Brain microvascular endothelial cell (primary cell): Measurements from ENCODE around the gene HIVEP3.

Experiments used
- DNase-seq: peaks from one replicate; pipeline ENCODE4 v3.0.0-alpha.2; 2020
- H3K27ac ChIP-seq: fragments of 250-450 bp; sonication (Bioruptor Pico); 2 replicates; pipeline ENCODE4 v1.5.1; 2020; ENCODE audit warnings: mild to moderate bottlenecking, moderate library complexity
- H3K27me3 ChIP-seq: fragments of 250-450 bp; sonication (Bioruptor Pico); replicated peaks from 2 replicates; pipeline ENCODE4 v1.5.1; 2020; ENCODE audit warnings: mild to moderate bottlenecking
- H3K36me3 ChIP-seq: fragments of 250-450 bp; sonication (Bioruptor Pico); replicated peaks from 2 replicates; pipeline ENCODE4 v1.5.1; 2020; ENCODE audit warnings: mild to moderate bottlenecking
- H3K4me3 ChIP-seq: 2 replicates; pipeline ENCODE4 v1.5.1; 2011; ENCODE audit warnings: low read depth, mild to moderate bottlenecking, control low read depth, low read length, moderate library complexity
- in situ Hi-C: cut with HindIII; loops from 2 replicates; pipeline ENCODE4 v1.10.0; 2017; ENCODE audit warnings: low sequenced_read_pairs, low pct_ligation_motif_present
- TF ChIP-seq, protein P1 (sequence below): IDR thresholded peaks from 2 replicates; pipeline ENCODE4 v1.5.1; 2011; ENCODE audit warnings: low read depth, mild to moderate bottlenecking, moderate library complexity, low read length, control low read depth, inconsistent platforms; ENCODE audit errors: missing control alignments

The HIVEP3 gene

DNA sequence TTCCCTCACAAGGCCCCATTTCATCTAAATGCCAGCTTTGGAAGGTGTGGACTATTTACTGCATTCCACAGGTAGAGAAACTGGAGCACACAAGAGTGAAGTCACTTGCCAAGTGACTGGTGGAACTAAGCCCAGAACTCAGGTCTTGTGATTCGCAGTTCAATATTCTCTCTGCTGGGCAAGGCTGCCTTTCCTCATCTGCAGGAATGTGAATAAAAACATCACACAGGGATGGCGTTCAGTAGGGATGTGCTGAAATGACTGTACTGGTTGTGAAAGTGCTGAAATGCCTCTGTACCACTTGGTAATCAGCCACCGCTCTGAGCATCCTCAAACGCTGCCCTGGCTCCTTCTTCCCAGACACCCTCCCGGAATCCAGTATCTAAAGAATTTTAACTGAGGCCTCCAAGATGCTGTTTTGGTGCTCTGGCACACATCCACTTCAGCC is 145.6 kb downstream of the HIVEP3 start:
- Histone ChIP-seq H3K27me3 (no peaks in the 10 kb centered on the region), H3K27ac (no peak overlapping the region), H3K4me3 (no peak overlapping the region), H3K36me3 (no peaks in the 10 kb centered on the region)
- in situ Hi-C loops, result no loop called here
- TF ChIP-seq, protein P1, sequence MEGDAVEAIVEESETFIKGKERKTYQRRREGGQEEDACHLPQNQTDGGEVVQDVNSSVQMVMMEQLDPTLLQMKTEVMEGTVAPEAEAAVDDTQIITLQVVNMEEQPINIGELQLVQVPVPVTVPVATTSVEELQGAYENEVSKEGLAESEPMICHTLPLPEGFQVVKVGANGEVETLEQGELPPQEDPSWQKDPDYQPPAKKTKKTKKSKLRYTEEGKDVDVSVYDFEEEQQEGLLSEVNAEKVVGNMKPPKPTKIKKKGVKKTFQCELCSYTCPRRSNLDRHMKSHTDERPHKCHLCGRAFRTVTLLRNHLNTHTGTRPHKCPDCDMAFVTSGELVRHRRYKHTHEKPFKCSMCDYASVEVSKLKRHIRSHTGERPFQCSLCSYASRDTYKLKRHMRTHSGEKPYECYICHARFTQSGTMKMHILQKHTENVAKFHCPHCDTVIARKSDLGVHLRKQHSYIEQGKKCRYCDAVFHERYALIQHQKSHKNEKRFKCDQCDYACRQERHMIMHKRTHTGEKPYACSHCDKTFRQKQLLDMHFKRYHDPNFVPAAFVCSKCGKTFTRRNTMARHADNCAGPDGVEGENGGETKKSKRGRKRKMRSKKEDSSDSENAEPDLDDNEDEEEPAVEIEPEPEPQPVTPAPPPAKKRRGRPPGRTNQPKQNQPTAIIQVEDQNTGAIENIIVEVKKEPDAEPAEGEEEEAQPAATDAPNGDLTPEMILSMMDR, result no peak
- DNase-seq, result peak; percentile 50

DNA sequence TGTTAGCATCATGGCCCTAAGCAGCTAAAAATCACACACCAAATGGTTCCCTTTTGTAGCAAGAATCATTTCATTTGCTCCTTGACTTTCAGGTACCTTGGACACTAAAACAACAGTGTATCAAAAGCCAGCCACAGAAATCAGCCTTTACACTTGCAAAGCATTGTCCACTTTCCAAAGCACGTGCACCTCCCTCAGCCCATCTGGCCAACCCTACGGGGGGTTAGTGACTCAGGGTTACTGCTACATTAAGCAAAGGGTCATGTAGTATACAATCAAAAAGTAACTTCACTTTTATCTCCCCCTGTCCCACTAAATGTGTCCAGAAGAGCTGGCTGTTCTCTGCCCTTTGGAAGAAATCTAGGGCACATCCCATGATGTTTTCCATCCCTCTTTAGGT is 149.7 kb downstream of the HIVEP3 start:
- Histone ChIP-seq H3K36me3 (no peaks in the 10 kb centered on the region), H3K27me3 (no peaks in the 10 kb centered on the region), H3K27ac (no peak overlapping the region), H3K4me3 (no peak overlapping the region)
- DNase-seq, result no peak
- in situ Hi-C loops, result no loop called here
- TF ChIP-seq, protein P1, result no peak

DNA sequence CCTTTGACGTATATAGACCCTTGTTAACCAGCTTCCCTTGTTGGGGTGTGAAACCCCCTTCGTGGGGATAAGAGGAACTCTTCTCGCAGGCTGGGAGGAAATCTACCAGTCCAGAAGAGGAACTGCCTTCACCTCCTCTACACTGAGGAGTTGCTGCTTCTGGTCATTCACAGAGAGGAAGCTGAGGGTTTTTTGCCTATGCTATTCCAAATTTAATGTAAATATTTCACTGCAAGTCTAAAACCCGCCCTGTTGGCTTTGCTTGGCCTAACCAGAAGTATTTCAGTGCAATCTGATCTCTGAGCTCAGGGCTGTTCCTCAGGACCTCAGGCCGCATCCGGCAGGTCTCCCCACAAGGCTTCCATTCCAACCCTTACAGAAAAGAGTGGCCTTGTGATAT is 150.1 kb downstream of the HIVEP3 start:
- in situ Hi-C loops, result no loop called here
- no peak overlapping the region for H3K27ac ChIP-seq
- no peak for DNase-seq
- no peaks in the 10 kb centered on the region for H3K27me3 ChIP-seq
- H3K36me3 ChIP-seq, result no peaks in the 10 kb centered on the region
- no peak overlapping the region for H3K4me3 ChIP-seq
- TF ChIP-seq, protein P1, result no peak

DNA sequence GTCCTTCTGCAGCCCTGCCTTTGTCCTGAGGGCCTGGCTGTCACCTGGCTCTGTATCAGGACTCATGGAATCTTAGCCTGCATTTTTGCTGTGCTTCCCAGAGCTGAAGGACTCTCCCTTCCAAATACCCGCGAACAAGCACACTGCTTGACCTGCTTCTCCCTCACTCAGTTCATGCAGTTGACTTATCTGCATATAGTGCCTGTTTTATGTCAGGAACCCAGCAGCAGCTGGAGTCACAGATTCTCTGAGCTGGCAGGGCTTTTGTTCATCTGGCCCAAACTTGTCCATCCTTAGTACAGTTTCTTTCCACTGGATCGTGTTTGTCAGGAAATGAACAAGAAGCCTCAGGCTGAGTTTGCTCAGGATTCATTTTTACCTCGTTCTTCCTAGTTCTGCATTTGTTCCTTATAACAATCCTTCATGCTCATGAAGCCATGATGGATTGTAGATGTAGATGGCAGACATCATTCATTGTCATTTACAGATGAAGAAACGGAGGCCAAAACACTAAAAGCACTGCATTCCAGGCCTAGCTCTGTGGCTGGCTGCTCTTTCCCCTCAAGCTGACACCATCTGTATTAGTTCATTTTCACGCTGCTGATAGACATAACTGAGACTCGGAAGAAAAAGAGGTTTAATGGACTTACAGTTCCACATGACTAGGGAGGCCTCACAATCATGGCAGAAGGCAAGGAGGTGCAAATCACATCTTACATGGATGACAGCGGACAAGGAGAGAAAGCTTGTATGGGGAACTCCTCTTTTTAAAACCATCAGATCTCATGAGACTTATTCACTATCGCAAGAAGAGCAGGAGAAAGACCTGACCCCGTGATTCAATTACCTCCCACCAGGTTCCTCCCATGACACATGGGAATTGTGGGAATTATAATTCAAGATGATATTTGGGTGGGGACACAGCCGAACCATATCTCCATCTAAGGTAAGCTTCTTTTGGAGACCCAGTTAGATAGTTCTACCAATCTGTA is 150.9 kb downstream of the HIVEP3 start:
- in situ Hi-C loops, result no loop called here
- no peak overlapping the region for H3K27ac ChIP-seq

DNA sequence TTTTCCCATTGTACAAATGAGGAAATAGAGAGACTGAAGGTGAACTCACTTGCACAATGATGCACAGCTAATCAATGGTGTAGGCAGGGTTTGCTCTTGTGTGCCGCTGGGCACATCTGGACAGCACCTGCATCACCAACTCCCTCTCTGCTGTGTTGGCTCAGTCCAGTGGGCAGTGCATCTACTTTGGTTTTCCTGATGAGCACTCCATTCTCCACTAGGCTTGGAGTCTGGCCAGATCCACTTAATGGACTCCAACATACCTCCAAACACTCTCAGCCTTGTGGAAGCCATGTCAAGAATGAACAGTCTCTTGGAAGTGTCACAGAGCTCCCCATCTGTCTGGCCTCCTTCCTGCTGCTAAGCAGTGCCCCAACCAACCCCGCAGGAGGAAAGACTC is 152.2 kb downstream of the HIVEP3 start:
- Histone ChIP-seq H3K4me3 (no peak overlapping the region), H3K36me3 (no peaks in the 10 kb centered on the region), H3K27ac (no peak overlapping the region), H3K27me3 (no peaks in the 10 kb centered on the region)
- TF ChIP-seq, protein P1, result no peak
- in situ Hi-C loops, result no loop called here
- no peak for DNase-seq

More for the DNA sequence above, 150.9 kb downstream of the HIVEP3 start:
- H3K4me3 ChIP-seq, result no peak overlapping the region
- TF ChIP-seq, protein P1, result no peak
- no peak for DNase-seq
- no peaks in the 10 kb centered on the region for H3K27me3 ChIP-seq
- no peaks in the 10 kb centered on the region for H3K36me3 ChIP-seq
